ENCODE results near the gene COL1A2.

Gene COL1A2

GRCh38 chr7:94412762-94413322 is 18.1 kb downstream of the COL1A2 start:
- DNase-seq, result no peak

GRCh38 chr7:94414481-94414880 is 19.8 kb downstream of the COL1A2 start:
- DNase-seq, result no peak

- no peak for DNase-seq
Measured at GRCh38 chr7:94414980-94415379, 20.3 kb downstream of the COL1A2 start.

- DNase-seq, result no peak
Measured at GRCh38 chr7:94417306-94417705, 22.6 kb downstream of the COL1A2 start.

DNA sequence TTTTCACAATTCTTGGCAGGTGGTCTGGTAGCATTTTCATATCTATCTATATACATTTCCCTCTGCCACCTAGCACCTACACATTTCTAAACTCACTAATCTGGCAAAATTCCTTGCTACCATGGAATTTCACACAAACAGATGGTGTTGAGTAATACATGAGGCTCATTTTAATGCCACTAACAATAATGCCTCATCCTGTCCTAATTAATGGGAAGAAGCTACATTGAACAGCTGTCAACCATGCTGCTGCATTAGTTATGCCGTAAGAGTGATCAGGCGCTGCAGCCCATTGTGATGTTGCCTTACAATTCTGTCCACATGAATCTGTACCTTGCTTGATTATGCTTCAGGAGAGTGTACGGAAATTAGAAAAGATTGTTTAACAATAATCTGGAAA is 23.2 kb downstream of the COL1A2 start:
- no peak for DNase-seq

GRCh38 chr7:94418851-94419250 is 24.2 kb downstream of the COL1A2 start:
- DNase-seq, result no peak

DNA sequence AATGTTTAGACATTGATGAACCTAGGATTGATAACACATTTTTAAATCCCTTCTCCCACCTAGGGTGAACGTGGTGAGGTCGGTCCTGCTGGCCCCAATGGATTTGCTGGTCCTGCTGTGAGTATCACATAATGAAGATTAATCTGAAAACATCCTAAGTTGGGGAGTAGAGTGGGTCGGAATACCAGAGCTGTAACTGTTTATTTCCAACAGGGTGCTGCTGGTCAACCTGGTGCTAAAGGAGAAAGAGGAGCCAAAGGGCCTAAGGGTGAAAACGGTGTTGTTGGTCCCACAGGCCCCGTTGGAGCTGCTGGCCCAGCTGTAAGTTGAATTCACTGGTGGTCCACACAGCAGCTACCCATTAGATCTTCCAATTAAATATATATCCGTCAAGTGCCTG is 25.6 kb downstream of the COL1A2 start:
- DNase-seq, result no peak

DNA sequence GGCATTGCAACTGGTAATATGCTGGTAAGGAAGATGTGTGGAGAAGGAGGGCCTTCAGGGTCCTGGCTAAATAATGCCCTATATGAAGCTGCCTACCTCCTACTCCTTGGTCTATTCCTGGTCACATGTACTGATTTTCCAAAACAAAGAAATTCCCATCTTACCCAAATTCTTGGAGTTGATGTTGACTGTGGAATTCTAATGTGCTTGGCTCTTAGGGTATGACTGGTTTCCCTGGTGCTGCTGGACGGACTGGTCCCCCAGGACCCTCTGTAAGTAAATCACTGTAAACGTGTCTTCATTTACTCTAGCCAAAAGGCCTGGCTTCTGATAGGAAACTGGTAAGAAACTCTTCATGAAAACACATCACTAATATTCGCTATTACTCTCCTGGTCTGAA is 27.0 kb downstream of the COL1A2 start:
- DNase-seq, result no peak

DNA sequence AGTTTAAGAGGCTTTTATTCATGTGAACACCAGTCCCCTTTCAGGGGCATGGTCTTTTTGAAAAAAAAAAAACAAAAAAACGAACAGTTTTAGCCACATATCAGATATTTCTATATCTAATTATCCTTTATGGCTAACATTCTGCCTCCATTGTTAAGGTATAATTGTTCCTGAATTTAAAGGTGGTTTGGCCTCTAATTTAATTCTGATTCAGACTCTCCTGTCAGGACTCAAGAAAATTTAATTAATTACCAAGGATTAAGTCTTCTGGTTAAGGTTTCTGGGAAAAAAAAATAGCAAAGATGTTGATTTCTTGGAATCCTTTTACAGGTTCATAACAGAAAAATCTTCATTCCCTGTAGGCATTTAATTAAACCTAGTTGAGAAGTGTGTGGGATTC is 27.4 kb downstream of the COL1A2 start:
- no peak for DNase-seq

GRCh38 chr7:94422827-94423460 is 28.2 kb downstream of the COL1A2 start:
- no peak for DNase-seq

DNA sequence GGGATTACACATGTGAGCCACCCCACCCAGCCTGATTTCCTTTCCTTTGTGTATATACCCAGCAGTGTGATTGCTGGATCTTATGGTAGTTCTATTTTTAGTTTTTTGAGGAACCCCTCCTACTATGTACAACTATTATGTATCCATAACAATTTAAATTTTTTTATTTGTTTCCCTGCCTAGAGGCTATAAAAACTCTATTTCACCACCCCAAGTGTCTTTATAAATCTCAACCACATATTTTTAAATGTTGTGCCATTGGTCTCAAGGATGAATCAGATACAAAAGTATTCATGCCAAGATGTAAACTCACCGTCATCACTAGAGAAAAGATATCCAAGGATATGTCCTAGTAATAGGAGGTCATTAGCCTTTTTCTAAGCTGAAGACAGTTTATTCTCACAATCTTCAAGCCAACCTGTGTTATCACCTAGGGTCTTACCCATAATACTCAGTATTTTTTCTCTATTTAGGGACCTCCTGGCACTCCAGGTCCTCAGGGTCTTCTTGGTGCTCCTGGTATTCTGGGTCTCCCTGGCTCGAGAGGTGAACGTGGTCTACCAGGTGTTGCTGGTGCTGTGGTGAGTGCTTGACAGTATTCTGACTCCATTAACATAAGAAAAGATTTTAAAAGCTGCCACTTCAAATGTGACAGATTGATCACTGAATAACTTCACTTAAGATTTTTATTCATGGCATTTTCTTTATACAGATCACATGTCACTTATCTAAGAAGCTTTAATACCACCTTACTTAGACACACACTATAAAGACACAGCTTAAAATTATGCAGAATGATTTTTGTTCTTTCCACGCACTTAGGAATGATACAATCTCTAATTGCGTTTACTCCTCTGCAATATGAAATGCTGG is 29.4 kb downstream of the COL1A2 start:
- DNase-seq, result no peak

DNA sequence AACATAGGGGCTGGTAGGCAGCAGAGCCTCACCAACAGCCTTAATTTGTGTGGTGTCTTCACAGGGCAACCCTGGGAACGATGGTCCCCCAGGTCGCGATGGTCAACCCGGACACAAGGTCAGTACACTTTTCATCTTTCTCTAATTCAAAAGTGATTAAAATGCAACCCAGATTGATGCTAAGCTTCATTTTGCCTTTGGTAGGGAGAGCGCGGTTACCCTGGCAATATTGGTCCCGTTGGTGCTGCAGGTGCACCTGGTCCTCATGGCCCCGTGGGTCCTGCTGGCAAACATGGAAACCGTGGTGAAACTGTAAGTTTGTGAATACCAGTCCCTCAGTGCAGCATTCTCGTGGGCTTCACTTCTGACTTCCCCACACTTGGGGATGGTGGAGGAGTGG is 30.9 kb downstream of the COL1A2 start:
- DNase-seq, result no peak

GRCh38 chr7:94426980-94427875 is 32.5 kb downstream of the COL1A2 start:
- DNase-seq, result no peak

- DNase-seq, result no peak
Measured at GRCh38 chr7:94429153-94429552, 34.5 kb downstream of the COL1A2 start.

DNA sequence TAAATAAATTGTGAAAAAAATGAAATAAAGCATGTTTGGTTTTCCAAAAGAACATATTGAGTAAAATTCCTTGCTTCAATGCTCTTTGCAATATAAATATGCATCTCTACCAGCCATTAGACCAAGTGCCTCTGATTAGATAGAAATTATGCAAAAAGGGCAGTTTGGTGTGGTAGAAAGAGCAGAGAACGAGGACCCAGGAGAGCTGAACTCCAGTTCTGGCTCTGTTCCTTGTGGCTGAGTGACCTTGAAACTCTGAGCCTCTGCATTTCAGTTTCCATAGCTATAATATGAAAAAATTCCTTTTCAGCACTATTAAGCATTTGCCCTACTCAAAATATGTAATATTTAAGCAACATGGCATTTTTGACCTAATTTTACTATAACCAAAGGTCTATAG is 36.5 kb downstream of the COL1A2 start:
- DNase-seq, result no peak

- no peak for DNase-seq
Measured at GRCh38 chr7:94431619-94432280, 37.1 kb downstream of the COL1A2 start.

GRCh38 chr7:94432281-94432670 is 37.6 kb downstream of the COL1A2 start:
- no peak for DNase-seq

DNA sequence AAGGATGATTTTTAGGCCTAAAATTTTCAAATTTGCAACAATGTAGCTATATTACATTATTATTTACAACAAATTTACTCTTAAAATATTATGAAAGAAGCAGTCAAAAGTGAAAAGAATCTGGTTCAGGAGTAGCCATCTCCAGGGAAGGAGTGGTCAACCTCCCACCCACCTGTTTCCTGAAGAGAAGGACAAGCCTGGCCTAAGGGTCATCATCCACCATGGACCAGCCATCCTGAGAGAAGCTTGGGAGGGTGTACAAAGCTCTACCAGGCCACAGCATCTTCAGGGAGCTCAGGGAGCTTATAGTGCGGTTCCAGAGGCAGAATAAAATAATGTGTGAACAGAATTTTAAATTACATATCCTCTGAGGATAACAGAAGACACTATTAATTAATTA is 38.1 kb downstream of the COL1A2 start:
- DNase-seq, result no peak

DNA sequence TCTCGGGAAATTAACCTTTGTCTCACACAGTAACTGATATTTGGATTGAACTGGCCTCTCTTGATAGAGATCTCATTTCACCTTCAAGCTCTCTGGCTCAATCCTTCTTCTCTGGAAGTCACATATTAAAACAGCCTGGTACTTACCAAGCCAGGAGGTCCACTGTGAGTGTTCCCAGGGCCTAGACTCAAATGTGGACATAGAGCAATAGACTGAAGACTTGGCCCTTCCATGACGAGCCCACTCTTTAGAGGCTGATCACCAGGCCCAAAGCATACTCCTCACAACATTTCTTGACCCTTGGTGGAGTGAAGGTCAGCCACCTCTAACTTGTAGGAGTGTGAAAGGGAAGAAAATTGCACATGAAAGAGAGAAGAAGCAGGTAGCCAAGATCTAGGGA is 38.5 kb downstream of the COL1A2 start:
- DNase-seq, result no peak

- DNase-seq, result no peak
Measured at GRCh38 chr7:94434042-94434441, 39.3 kb downstream of the COL1A2 start.

GRCh38 chr7:94436018-94436604 is 41.4 kb downstream of the COL1A2 start:
- DNase-seq, result peak; percentile 26 to 42

DNA sequence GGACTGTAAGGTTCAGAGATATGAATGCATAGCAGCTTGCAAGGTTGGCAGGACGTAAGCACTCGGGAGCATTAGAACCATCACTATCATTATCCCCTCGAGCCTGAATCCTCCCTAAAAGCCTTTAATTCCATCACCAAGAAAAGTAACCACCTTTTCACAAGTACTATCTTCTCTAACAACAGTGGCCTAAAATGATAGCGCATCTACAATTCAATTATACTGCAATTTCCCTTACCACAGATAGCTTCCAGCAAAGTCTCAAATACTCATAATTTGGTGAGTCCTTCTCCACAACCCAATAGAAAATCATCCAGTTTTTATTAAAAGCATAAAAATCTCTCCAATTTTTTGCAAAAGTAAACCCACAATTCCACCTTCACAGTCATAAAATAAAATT is 42.0 kb downstream of the COL1A2 start:
- DNase-seq, result no peak
